Sigmoid colon (tissue), 7 donors: ENCODE results near the gene CHRNE. TPM values are rescaled to one million over a fixed set of nuclear protein-coding genes. Genes with fewer than 3 reads are reported as not detected.

Experiments used
- DNase-seq: peaks from one replicate; pipeline ENCODE4 v3.0.0-alpha.2; 2019
- H3K27ac ChIP-seq, 4 donors: fragments of 200-600 bp; sonication (generic); one replicate each; pipeline ENCODE4 v1.5.1; 2016 to 2019; ENCODE audit warnings: mild to moderate bottlenecking in 1 of 4
- H3K27me3 ChIP-seq, 3 donors: fragments of 200-600 bp; sonication (generic); one replicate each; pipeline ENCODE4 v1.5.1; 2019; ENCODE audit warnings: mild to moderate bottlenecking in 1 of 3
- H3K36me3 ChIP-seq, 4 donors: fragments of 200-600 bp; sonication (generic); one replicate each; pipeline ENCODE4 v1.5.1; 2016 to 2019
- H3K4me1 ChIP-seq, 4 donors: fragments of 200-600 bp; sonication (generic); one replicate each; pipeline ENCODE4 v1.5.1; 2017 to 2019
- H3K4me3 ChIP-seq, 4 donors: fragments of 200-600 bp; sonication (generic); one replicate each; pipeline ENCODE4 v1.5.1; 2017 to 2019; ENCODE audit warnings: mild to moderate bottlenecking in 2 of 4, moderate library complexity in 1 of 4
- H3K9me3 ChIP-seq, 4 donors: fragments of 200-600 bp in 3 of 4; sonication (generic) in 3 of 4; one replicate each; pipeline versions ENCODE4 v1.5.1 to v1.6.1; 2013 to 2019
- CTCF ChIP-seq, 4 experiments: fragments of 450-650 bp in 3 of 4; fragments of 200-600 bp in 1 of 4; IDR thresholded peaks; one replicate each; pipeline ENCODE4 v1.5.1; 2016 to 2019; ENCODE audit warnings: antibody characterized with exemption in 4 of 4, mild to moderate bottlenecking in 3 of 4, moderate library complexity in 2 of 4
- EP300 ChIP-seq, 4 donors: sonication (generic); formaldehyde crosslinking; IDR thresholded peaks; one replicate each; pipeline ENCODE4 v1.6.1; 2017; ENCODE audit warnings: antibody characterized with exemption in 4 of 4
- POLR2A ChIP-seq, 2 donors: fragments of 450-650 bp; IDR thresholded peaks; one replicate each; pipeline ENCODE4 v1.6.1; 2016; ENCODE audit warnings: antibody characterized with exemption in 2 of 2, mild to moderate bottlenecking in 2 of 2, moderate library complexity in 2 of 2
- POLR2AphosphoS5 ChIP-seq, 4 donors: sonication (generic); formaldehyde crosslinking; IDR thresholded peaks; one replicate each; pipeline ENCODE4 v1.6.1; 2017; ENCODE audit warnings: antibody characterized with exemption in 4 of 4
- WGBS, 2 donors: extraction: QIAGEN DNeasy Blood & Tissue Kit; methylation state at CpG; one replicate each; pipeline ENCODE4 v1.1.7; 2013; 5-methylcytosine and 5-hydroxymethylcytosine counted together
- intact Hi-C: fragments of 100-400 bp; cut with DNase I; formaldehyde crosslinking; loops from one replicate; pipeline ENCODE4 v1.15.1; 2023
- polyA plus RNA-seq, 3 donors: library from polyadenylated mRNA; stranded (reverse); fragments of 200-250 nt; gene quantifications; one replicate each; pipeline ENCODE4 v1.2.3, GENCODE V29; 2013
- total RNA-seq, 4 donors: library from RNA; depleted of rRNA; stranded (reverse); fragments of >200 nt; gene quantifications; one replicate each; pipeline ENCODE4 v1.1.0, GENCODE V29; 2016
- donor health status: healthy with polysubstance abuse.
- donor health status: Bipolar disorder and iron deficiency.
- donor health status: healthy.

CHRNE gene
- total and polyA plus RNA-seq, 7 donors: 0.46 to 0.57 (median 0.54) TPM; not detected in 2

GRCh38 chr17:4851084-4851483 is 51.8 kb downstream of the CHRNE start:
- 83 to 86% methylated on average over 3 of the region's 3 CpGs for WGBS, 2 donors
- intact Hi-C loops: no loop called here

DNA sequence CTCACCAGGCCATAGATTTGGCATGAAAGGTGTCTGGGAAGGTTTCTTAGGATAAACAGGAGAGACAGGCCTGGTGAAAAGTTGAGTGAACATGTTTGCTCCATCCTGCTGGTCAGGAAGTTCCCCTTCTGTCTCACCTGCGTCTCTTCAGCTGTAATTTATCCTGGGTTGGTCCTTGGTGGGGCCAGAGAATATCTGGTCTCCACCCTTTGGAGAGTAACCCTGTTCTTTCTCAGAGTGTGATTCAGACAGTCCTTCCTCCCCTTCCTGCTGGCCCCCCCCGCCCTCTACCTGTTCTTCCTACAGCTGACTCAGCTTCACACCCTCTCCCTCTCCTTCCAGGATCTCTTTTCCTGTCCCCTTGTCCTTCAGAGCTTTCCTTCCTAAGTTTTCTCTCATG is 52.7 kb downstream of the CHRNE start:
- no peak for DNase-seq
- Histone ChIP-seq H3K27me3 (no peaks in the 10 kb centered on the region), H3K36me3 (no peaks in the 10 kb centered on the region), H3K27ac (no peak overlapping the region), H3K9me3 (no peaks in the 10 kb centered on the region), H3K4me3 (no peak overlapping the region), H3K4me1 (peaks cover 0 to 13% (median 6%) of the 10 kb centered on the region in 4 donors)
- intact Hi-C loops: no loop called here
- TF ChIP-seq CTCF (IDR thresholded peaks at IDR 0.05) (no peak), POLR2AphosphoS5 (IDR thresholded peaks at IDR 0.05) (no peak), EP300 (IDR thresholded peaks at IDR 0.05) (no peak), POLR2A (IDR thresholded peaks at IDR 0.05) (no peak)
- WGBS, 2 donors: 23 to 79% methylated on average over 2 of the region's 2 CpGs

More at GRCh38 chr17:4851084-4851483, 51.8 kb downstream of the CHRNE start:
- Histone ChIP-seq H3K4me1 (peaks cover 0 to 13% (median 6%) of the 10 kb centered on the region in 4 donors), H3K4me3 (no peak overlapping the region), H3K27me3 (no peaks in the 10 kb centered on the region), H3K9me3 (no peaks in the 10 kb centered on the region), H3K27ac (no peak overlapping the region), H3K36me3 (no peaks in the 10 kb centered on the region)
- no peak for DNase-seq
- TF ChIP-seq POLR2AphosphoS5 (IDR thresholded peaks at IDR 0.05) (no peak), POLR2A (IDR thresholded peaks at IDR 0.05) (no peak), CTCF (IDR thresholded peaks at IDR 0.05) (no peak), EP300 (IDR thresholded peaks at IDR 0.05) (no peak)

- H3K4me1 ChIP-seq: peaks cover 0 to 13% (median 6%) of the 10 kb centered on the region in 4 donors
These were observed 53.8 kb downstream of the CHRNE start for GRCh38 chr17:4849011-4849536.

More at GRCh38 chr17:4849011-4849536, 53.8 kb downstream of the CHRNE start:
- TF ChIP-seq POLR2AphosphoS5 (IDR thresholded peaks at IDR 0.05) (no peak), POLR2A (IDR thresholded peaks at IDR 0.05) (no peak), CTCF (IDR thresholded peaks at IDR 0.05) (no peak), EP300 (IDR thresholded peaks at IDR 0.05) (no peak)
- 87 to 91% methylated on average over 5 of the region's 5 CpGs for WGBS, 2 donors
- no peak for DNase-seq
- no peak overlapping the region for H3K4me3 ChIP-seq
- H3K9me3 ChIP-seq: no peaks in the 10 kb centered on the region
- no peaks in the 10 kb centered on the region for H3K27me3 ChIP-seq
- no peaks in the 10 kb centered on the region for H3K36me3 ChIP-seq
- intact Hi-C loops: no loop called here
- no peak overlapping the region for H3K27ac ChIP-seq

Other genes starting within 250 kb of the CHRNE start
- 10 to 100 TPM; 20.0 to 37.7 (median 26.2) TPM for gene PELP1, start 199.0 kb downstream of the CHRNE start, total RNA-seq
- 10 to 100 TPM in 1 of 3 donors, 1 to 10 TPM in 2; 4.2 to 27.0 (median 9.9) TPM for gene PELP1, start 199.0 kb downstream of the CHRNE start, polyA plus RNA-seq
- gene ARRB2, start 192.5 kb downstream of the CHRNE start, total RNA-seq: 10 to 100 TPM; 22.1 to 35.7 (median 28.2) TPM
- 10 to 100 TPM; 38.4 to 51.7 (median 39.3) TPM for gene ARRB2, start 192.5 kb downstream of the CHRNE start, polyA plus RNA-seq
- 10 to 100 TPM; 31.1 to 43.6 (median 38.3) TPM for gene MED11, start 171.7 kb downstream of the CHRNE start, total RNA-seq
- gene MED11, start 171.7 kb downstream of the CHRNE start, polyA plus RNA-seq: 10 to 100 TPM; 35.8 to 61.9 (median 47.4) TPM
- under 1 TPM in 3 of 4 donors, not detected in 1; 0.36 to 0.55 (median 0.49) TPM for gene ZMYND15, start 163.3 kb downstream of the CHRNE start, total RNA-seq
- gene ZMYND15, start 163.3 kb downstream of the CHRNE start, polyA plus RNA-seq: 1 to 10 TPM in 2 of 3 donors, not detected in 1; 1.1 to 1.2 TPM
- 1 to 10 TPM; 4.6 to 6.8 (median 5.3) TPM for gene CXCL16, start 163.2 kb downstream of the CHRNE start, total RNA-seq
- gene CXCL16, start 163.2 kb downstream of the CHRNE start, polyA plus RNA-seq: 10 to 100 TPM; 21.6 to 32.8 (median 29.0) TPM
- gene TM4SF5, start 131.2 kb downstream of the CHRNE start, total RNA-seq: not detected
- 10 to 100 TPM in 2 of 3 donors, 1 to 10 TPM in 1; 7.8 to 19.2 (median 11.1) TPM for gene TM4SF5, start 131.2 kb downstream of the CHRNE start, polyA plus RNA-seq
- 1 to 10 TPM in 3 of 4 donors, not detected in 1; 1.1 to 6.4 (median 4.1) TPM for gene VMO1, start 116.7 kb downstream of the CHRNE start, total RNA-seq
- gene VMO1, start 116.7 kb downstream of the CHRNE start, polyA plus RNA-seq: 1 to 10 TPM in 2 of 3 donors, not detected in 1; 2.2 to 4.4 TPM
- not detected for gene GLTPD2, start 114.1 kb downstream of the CHRNE start, total RNA-seq
- 1 to 10 TPM in 1 of 3 donors, under 1 TPM in 1, not detected in 1; 0.06 to 1.6 TPM for gene GLTPD2, start 114.1 kb downstream of the CHRNE start, polyA plus RNA-seq
- gene PSMB6, start 106.9 kb downstream of the CHRNE start, total RNA-seq: 100 to 1,000 TPM; 153 to 242 (median 192) TPM
- 100 to 1,000 TPM; 172 to 213 (median 201) TPM for gene PSMB6, start 106.9 kb downstream of the CHRNE start, polyA plus RNA-seq
- 10 to 100 TPM in 3 of 4 donors, 1 to 10 TPM in 1; 9.3 to 20.5 (median 12.3) TPM for gene PLD2, start 95.9 kb downstream of the CHRNE start, total RNA-seq
- gene PLD2, start 95.9 kb downstream of the CHRNE start, polyA plus RNA-seq: 10 to 100 TPM in 1 of 3 donors, 1 to 10 TPM in 2; 6.0 to 18.0 (median 7.9) TPM
- 10 to 100 TPM; 17.1 to 43.8 (median 21.0) TPM for gene MINK1, start 69.8 kb downstream of the CHRNE start, total RNA-seq
- 100 to 1,000 TPM in 1 of 3 donors, 10 to 100 TPM in 2; 45.0 to 117 (median 63.8) TPM for gene MINK1, start 69.8 kb downstream of the CHRNE start, polyA plus RNA-seq
- gene C17orf107, start 3.6 kb downstream of the CHRNE start, total RNA-seq: 1 to 10 TPM in 1 of 4 donors, under 1 TPM in 3; 0.68 to 2.8 (median 0.85) TPM
- 1 to 10 TPM in 1 of 3 donors, under 1 TPM in 2; under 0.01 to 1.7 (median 0.69) TPM for gene C17orf107, start 3.6 kb downstream of the CHRNE start, polyA plus RNA-seq
- gene GP1BA, start 29.2 kb upstream of the CHRNE start, total RNA-seq: not detected
- gene GP1BA, start 29.2 kb upstream of the CHRNE start, polyA plus RNA-seq: 1 to 10 TPM in 1 of 3 donors, not detected in 2; 1.1 TPM
- gene SLC25A11, start 36.9 kb upstream of the CHRNE start, total RNA-seq: 10 to 100 TPM; 41.0 to 60.3 (median 48.6) TPM
- 10 to 100 TPM; 57.7 to 82.8 (median 79.9) TPM for gene SLC25A11, start 36.9 kb upstream of the CHRNE start, polyA plus RNA-seq
- gene RNF167, start 37.2 kb upstream of the CHRNE start, total RNA-seq: 10 to 100 TPM; 51.2 to 71.2 (median 60.3) TPM
- gene RNF167, start 37.2 kb upstream of the CHRNE start, polyA plus RNA-seq: 100 to 1,000 TPM in 1 of 3 donors, 10 to 100 TPM in 2; 45.0 to 120 (median 83.9) TPM
- gene PFN1, start 45.4 kb upstream of the CHRNE start, total RNA-seq: 1,000 to 10,000 TPM in 1 of 4 donors, 100 to 1,000 TPM in 3; 690 to 1,141 (median 828) TPM
- gene PFN1, start 45.4 kb upstream of the CHRNE start, polyA plus RNA-seq: 1,000 to 10,000 TPM in 1 of 3 donors, 100 to 1,000 TPM in 2; 853 to 1,404 (median 948) TPM
- gene ENO3, start 48.0 kb upstream of the CHRNE start, total RNA-seq: 1 to 10 TPM; 2.5 to 9.1 (median 5.1) TPM
- gene ENO3, start 48.0 kb upstream of the CHRNE start, polyA plus RNA-seq: 10 to 100 TPM in 1 of 3 donors, 1 to 10 TPM in 1, under 1 TPM in 1; 0.69 to 10.3 (median 5.4) TPM
- gene SPAG7, start 64.7 kb upstream of the CHRNE start, total RNA-seq: 10 to 100 TPM; 42.6 to 84.5 (median 72.3) TPM
- gene SPAG7, start 64.7 kb upstream of the CHRNE start, polyA plus RNA-seq: 10 to 100 TPM; 67.8 to 79.3 (median 73.9) TPM
- 10 to 100 TPM in 3 of 4 donors, 1 to 10 TPM in 1; 9.9 to 24.6 (median 21.7) TPM for gene CAMTA2, start 84.6 kb upstream of the CHRNE start, total RNA-seq
- 10 to 100 TPM; 35.1 to 64.5 (median 42.0) TPM for gene CAMTA2, start 84.6 kb upstream of the CHRNE start, polyA plus RNA-seq
- gene INCA1, start 94.4 kb upstream of the CHRNE start, total RNA-seq: 1 to 10 TPM in 2 of 4 donors, under 1 TPM in 2; 0.36 to 3.0 (median 1.5) TPM
- gene INCA1, start 94.4 kb upstream of the CHRNE start, polyA plus RNA-seq: 1 to 10 TPM; 2.2 to 3.6 (median 2.3) TPM
- gene KIF1C, start 94.9 kb upstream of the CHRNE start, total RNA-seq: 100 to 1,000 TPM in 1 of 4 donors, 10 to 100 TPM in 3; 46.4 to 101 (median 81.0) TPM
- 100 to 1,000 TPM in 2 of 3 donors, 10 to 100 TPM in 1; 83.3 to 164 (median 108) TPM for gene KIF1C, start 94.9 kb upstream of the CHRNE start, polyA plus RNA-seq
- gene SLC52A1, start 132.3 kb upstream of the CHRNE start, total RNA-seq: not detected
- gene SLC52A1, start 132.3 kb upstream of the CHRNE start, polyA plus RNA-seq: under 1 TPM in 2 of 3 donors, not detected in 1; 0.23 to 0.74 TPM
- gene ZFP3, start 175.4 kb upstream of the CHRNE start, total RNA-seq: 1 to 10 TPM; 4.3 to 6.1 (median 5.3) TPM
- 1 to 10 TPM; 2.4 to 3.2 (median 2.8) TPM for gene ZFP3, start 175.4 kb upstream of the CHRNE start, polyA plus RNA-seq
- gene ZNF232, start 208.8 kb upstream of the CHRNE start, total RNA-seq: 10 to 100 TPM in 3 of 4 donors, 1 to 10 TPM in 1; 5.7 to 15.3 (median 12.7) TPM
- gene ZNF232, start 208.8 kb upstream of the CHRNE start, polyA plus RNA-seq: 1 to 10 TPM; 4.8 to 8.7 (median 6.0) TPM
- 1 to 10 TPM in 1 of 4 donors, not detected in 3; 2.5 TPM for gene USP6, start 212.9 kb upstream of the CHRNE start, total RNA-seq
- gene USP6, start 212.9 kb upstream of the CHRNE start, polyA plus RNA-seq: under 1 TPM in 1 of 3 donors, not detected in 2; 0.06 TPM